ENCODE measurements around the gene TNFAIP3.
"Not testable (repeated sequence)": the region's sequence is repeated elsewhere in the genome, so short reads cannot be mapped to it uniquely, and the experiment has no call there.

TNFAIP3 gene

DNA sequence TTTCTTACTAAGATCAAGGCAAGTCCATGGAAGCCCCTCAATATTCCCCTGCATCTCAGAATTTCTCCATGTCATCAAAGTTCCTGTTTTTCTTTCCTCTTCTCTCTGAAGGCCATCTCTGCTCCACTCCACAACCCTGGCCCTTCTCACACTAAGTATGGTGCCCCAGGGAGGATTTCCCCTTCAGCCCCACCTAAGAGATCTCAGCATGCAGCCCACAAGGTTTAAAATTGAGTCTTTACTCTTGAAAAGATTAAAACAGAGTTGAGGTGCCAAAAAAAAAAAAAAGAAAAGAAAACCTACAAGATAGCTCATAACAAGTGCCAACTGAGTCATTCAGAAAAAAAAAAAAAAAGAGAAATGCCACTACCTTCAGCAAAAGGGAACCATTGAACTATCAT, 36.5 kb upstream of the TNFAIP3 start:
- TF ChIP-seq, protein P1, sequence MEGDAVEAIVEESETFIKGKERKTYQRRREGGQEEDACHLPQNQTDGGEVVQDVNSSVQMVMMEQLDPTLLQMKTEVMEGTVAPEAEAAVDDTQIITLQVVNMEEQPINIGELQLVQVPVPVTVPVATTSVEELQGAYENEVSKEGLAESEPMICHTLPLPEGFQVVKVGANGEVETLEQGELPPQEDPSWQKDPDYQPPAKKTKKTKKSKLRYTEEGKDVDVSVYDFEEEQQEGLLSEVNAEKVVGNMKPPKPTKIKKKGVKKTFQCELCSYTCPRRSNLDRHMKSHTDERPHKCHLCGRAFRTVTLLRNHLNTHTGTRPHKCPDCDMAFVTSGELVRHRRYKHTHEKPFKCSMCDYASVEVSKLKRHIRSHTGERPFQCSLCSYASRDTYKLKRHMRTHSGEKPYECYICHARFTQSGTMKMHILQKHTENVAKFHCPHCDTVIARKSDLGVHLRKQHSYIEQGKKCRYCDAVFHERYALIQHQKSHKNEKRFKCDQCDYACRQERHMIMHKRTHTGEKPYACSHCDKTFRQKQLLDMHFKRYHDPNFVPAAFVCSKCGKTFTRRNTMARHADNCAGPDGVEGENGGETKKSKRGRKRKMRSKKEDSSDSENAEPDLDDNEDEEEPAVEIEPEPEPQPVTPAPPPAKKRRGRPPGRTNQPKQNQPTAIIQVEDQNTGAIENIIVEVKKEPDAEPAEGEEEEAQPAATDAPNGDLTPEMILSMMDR (IDR thresholded peaks at IDR 0.05; ENCODE audit: borderline replicate concordance, control extremely low read depth, extremely low read depth, insufficient read depth, missing control alignments) = no peak
- DNase-seq (ENCODE audit: low spot score) = no peak
- in situ Hi-C loops (cut with MboI; ENCODE audit: low sequenced_read_pairs, unreplicated experiment) = no loop called here

DNA sequence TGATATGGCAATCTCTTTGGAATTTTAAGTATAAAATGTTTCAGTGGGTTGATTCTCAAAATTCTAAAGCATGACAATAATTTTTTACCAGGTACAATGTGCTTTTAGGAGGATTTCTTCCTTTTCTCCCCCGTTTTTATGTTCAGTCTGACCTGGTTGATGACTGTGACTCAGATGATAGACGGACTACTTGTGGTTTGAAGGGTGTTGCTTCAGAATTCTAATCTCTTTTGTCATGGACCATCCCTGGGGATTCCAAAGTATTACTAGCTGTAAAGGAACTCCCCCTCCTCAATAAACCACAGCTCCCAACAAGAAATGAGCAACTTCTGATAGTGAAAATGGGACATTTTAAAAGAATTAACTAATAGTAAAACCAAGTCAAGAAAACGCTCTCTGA, 34.9 kb upstream of the TNFAIP3 start:
- TF ChIP-seq, protein P1 (IDR thresholded peaks at IDR 0.05; ENCODE audit: borderline replicate concordance, control extremely low read depth, extremely low read depth, insufficient read depth, missing control alignments) = no peak
- DNase-seq (ENCODE audit: low spot score) = no peak
- in situ Hi-C loops (cut with MboI; ENCODE audit: low sequenced_read_pairs, unreplicated experiment) = no loop called here

DNA sequence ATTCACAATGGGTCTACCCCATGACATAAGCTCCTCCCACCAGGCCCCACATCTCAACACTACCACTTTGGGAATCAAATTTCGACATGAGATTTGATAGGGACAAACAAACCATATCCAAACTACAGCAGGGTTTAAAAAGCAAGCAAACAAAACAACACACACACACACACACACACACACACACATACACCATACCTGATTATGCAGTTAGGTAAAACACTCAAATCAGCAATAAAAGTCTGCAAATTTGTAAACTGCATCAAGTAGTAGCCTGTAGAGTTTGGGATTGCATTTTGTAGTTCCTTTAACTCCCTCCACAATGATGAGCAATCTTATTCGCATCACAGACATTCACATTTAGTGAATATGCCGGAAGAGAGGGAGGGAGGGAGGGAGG, 32.6 kb upstream of the TNFAIP3 start:
- DNase-seq (ENCODE audit: low spot score) = no peak
- TF ChIP-seq, protein P1 (IDR thresholded peaks at IDR 0.05; ENCODE audit: borderline replicate concordance, control extremely low read depth, extremely low read depth, insufficient read depth, missing control alignments) = no peak
- in situ Hi-C loops (cut with MboI; ENCODE audit: low sequenced_read_pairs, unreplicated experiment) = no loop called here

DNA sequence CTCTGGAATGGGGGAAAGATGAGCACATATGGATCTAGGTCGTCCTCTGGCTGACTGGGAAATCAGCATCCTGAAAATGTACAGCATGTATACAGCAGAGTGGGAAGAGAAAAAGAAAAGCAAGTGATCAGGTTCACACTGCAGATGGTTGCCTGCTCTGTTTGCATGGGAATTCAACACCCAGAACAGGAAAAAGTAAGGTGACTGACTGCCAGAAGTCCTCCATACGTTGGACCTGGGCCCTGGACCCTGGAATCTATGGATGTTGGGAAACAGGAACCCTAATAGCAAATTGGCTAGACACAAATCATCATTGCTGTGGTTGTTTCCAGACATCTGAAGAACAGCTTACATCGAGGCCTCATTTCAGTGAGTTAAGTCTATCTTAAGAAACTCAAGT, 30.3 kb upstream of the TNFAIP3 start:
- DNase-seq (ENCODE audit: low spot score) = no peak
- TF ChIP-seq, protein P1 (IDR thresholded peaks at IDR 0.05; ENCODE audit: borderline replicate concordance, control extremely low read depth, extremely low read depth, insufficient read depth, missing control alignments) = no peak
- in situ Hi-C loops (cut with MboI; ENCODE audit: low sequenced_read_pairs, unreplicated experiment) = no loop called here

DNA sequence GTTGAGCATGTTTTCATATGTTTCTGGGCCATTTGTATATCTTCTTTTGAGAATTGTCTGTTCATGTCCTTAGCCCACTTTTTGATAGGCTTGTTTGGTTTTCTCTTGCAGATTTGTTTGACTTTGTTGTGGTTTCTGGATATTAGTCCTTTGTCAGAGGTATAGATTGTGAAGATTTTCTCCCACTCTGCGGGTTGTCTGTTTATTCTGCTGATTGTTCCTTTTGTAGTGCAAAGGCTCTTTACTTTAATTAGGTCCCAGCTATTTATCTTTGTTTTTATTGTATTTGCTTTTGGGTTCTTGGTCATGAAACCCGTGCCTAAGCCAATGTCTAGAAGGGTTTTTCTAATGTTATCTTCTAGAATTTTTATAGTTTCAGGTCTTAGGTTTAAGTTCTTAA, 29.0 kb upstream of the TNFAIP3 start:
- DNase-seq (ENCODE audit: low spot score); in situ Hi-C loops (cut with MboI; ENCODE audit: low sequenced_read_pairs, unreplicated experiment): not testable (repeated sequence)

DNA sequence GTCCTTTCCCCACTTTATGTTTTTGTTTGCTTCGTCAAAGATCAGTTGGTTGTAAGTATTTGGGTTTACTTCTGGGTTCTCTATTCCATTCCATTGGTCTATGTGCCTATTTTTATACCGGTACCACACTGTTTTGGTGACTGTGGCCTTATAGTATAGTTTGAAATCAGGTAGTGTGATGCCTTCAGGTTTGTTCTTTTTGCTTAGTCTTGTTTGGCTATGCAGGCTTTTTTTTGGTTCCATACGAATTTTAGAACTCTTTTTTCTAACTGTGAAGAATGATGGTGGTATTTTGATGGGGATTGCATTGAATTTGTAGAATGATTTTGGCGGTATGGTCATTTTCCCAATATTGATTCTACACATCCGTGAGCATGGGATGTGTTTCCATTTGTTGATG, 28.5 kb upstream of the TNFAIP3 start:
- in situ Hi-C loops (cut with MboI; ENCODE audit: low sequenced_read_pairs, unreplicated experiment); DNase-seq (ENCODE audit: low spot score): not testable (repeated sequence)

DNA sequence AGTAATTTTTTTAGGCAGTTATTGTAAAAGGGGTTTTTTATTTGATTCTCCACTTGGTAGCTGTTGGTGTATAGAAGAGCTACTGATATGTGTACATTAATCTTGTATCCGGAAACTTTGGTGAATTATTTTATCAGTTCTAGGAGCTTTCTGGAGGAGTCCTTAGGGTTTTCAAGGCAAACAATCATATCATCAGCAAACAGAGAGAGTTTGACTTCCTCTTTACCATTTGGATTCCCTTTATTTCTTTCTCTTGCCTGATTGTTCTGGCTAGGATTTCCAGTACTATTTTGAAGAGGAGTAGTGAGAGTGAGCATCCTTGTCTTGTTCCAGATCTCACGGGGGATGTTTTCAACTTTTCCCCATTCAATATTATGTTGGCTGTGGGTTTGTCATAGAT, 28.0 kb upstream of the TNFAIP3 start:
- TF ChIP-seq, protein P1 (IDR thresholded peaks at IDR 0.05; ENCODE audit: borderline replicate concordance, control extremely low read depth, extremely low read depth, insufficient read depth, missing control alignments) = no peak
- in situ Hi-C loops (cut with MboI; ENCODE audit: low sequenced_read_pairs, unreplicated experiment) = no loop called here
- no peak for DNase-seq (ENCODE audit: low spot score)

DNA sequence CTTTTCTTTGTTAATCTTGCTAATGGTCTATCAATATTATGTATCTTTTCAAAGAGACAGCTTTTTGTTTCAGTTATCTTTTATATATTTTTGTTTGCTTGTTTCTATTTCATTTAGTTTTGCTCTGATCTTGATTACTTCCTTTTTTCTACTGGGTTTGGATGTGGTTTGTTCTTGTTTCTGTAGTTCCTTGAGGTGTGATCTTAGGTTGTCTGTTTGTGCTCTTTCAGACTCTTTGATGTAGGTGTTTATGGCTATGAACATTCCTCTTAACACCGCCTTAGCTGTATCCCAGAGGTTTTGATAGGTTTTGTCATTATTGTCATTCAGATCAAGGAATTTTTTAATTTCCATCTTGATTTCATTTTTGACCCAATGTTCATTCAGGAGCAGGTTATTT, 26.8 kb upstream of the TNFAIP3 start:
- TF ChIP-seq, protein P1 (IDR thresholded peaks at IDR 0.05; ENCODE audit: borderline replicate concordance, control extremely low read depth, extremely low read depth, insufficient read depth, missing control alignments) = no peak
- in situ Hi-C loops (cut with MboI; ENCODE audit: low sequenced_read_pairs, unreplicated experiment) = no loop called here
- DNase-seq (ENCODE audit: low spot score) = no peak

Measured in GM13976 (cell line).